K562 (cell line): Measurements from ENCODE around the gene SRF. TPM values are rescaled to one million over a fixed set of nuclear protein-coding genes. Genes with fewer than 3 reads are reported as not detected.
A peak's percentile ranks its signal among the peaks of the same experiment; 100 is the strongest.

Source experiments
- ATAC-seq: fragments of 200-7000 bp; cut with Tn5 transposase; 3 replicates; pipeline ENCODE4 v1.9.1; 2020; ENCODE audit warnings: moderate library complexity
- BruUV-seq: library from RNA; stranded (reverse); fragments of 400-500 nt; replicated peaks from 2 replicates; lab custom pipeline; 2021; lab: Mats Ljungman, UMichigan
- CTCF ChIA-PET: fragments of 300-600 bp; formaldehyde crosslinking; extraction: SDS; loops from one replicate; lab custom pipeline; 2021; ENCODE audit warnings: low intra/inter-chr PET ratio; lab: Yijun Ruan, JAX
- POLR2A ChIA-PET: fragments of 300-600, 350-650 bp; sonication (Branson Sonifier 250); formaldehyde crosslinking; extraction: SDS; loops from one replicate; lab custom pipeline; 2021; ENCODE audit warnings: antibody characterized with exemption, inconsistent platforms; lab: Yijun Ruan, JAX
- DNase-seq, 4 experiments: peaks; one replicate each; pipeline versions ENCODE4 v3.0.0 to v3.0.0-alpha.2; 2011 to 2018; ENCODE audit warnings: low spot score in 3 of 4, mixed read lengths in 3 of 4; ENCODE audit errors: extremely low read depth in 1 of 4
- FAIRE-seq: peaks from 2 replicates; lab custom pipeline; 2011; peaks lifted over from hg19 to GRCh38; lab: Jason Lieb, UNC
- H2AFZ ChIP-seq: 2 replicates; pipeline ENCODE4 v1.6.0; 2011; ENCODE audit warnings: low read depth, low read length, control low read depth, inconsistent platforms
- H3K27ac ChIP-seq: fragments of 200-600 bp; 3 replicates; pipeline ENCODE4 v1.8.0; 2011; ENCODE audit warnings: low read depth, mild to moderate bottlenecking, control low read depth, inconsistent platforms, low read length, moderate library complexity, mixed read lengths; ENCODE audit errors: extremely low read depth
- H3K27me3 ChIP-seq, 2 experiments: fragments of 300-600 bp in 1 of 2; 2 replicates in 1 of 2; 3 replicates in 1 of 2; pipeline versions ENCODE4 v1.6.0 to v1.8.0; 2011; ENCODE audit warnings: inconsistent platforms in 2 of 2, low read length in 2 of 2, mild to moderate bottlenecking in 1 of 2, mixed read lengths in 1 of 2, moderate library complexity in 1 of 2; ENCODE audit not compliant: control insufficient read depth in 2 of 2, insufficient read depth in 2 of 2
- H3K36me3 ChIP-seq: fragments of 300-600 bp; 3 replicates; pipeline ENCODE4 v1.8.0; 2011; ENCODE audit warnings: mild to moderate bottlenecking, low read length, inconsistent platforms; ENCODE audit not compliant: control insufficient read depth, insufficient read depth
- H3K4me1 ChIP-seq, 2 experiments: fragments of 200-600 bp in 1 of 2; replicated peaks in 1 of 2; 2 replicates in 1 of 2; 3 replicates in 1 of 2; pipeline versions ENCODE4 v1.5.1 to v1.8.0; 2011; ENCODE audit warnings: inconsistent platforms in 2 of 2, low read length in 2 of 2, mild to moderate bottlenecking in 1 of 2, mixed read lengths in 1 of 2, moderate library complexity in 1 of 2; ENCODE audit not compliant: control insufficient read depth in 2 of 2, insufficient read depth in 2 of 2
- H3K4me2 ChIP-seq: 2 replicates; pipeline ENCODE4 v1.6.1; 2011; ENCODE audit warnings: low read length, control low read depth, inconsistent platforms, mixed read lengths; ENCODE audit not compliant: insufficient read depth
- H3K4me3 ChIP-seq: fragments of 200-600 bp; sonication (generic), shearing (Covaris generic); 2 replicates; pipeline ENCODE4 v1.5.1; 2016; ENCODE audit warnings: control low read depth, inconsistent platforms
- H3K79me2 ChIP-seq: fragments of 200-600 bp; 3 replicates; pipeline ENCODE4 v1.8.0; 2011; ENCODE audit warnings: low read length, inconsistent platforms; ENCODE audit not compliant: control insufficient read depth, insufficient read depth
- H3K9ac ChIP-seq, 2 experiments: 2 replicates each; pipeline versions ENCODE4 v1.6.0 to v1.6.1; 2011; ENCODE audit warnings: low read depth in 2 of 2, low read length in 2 of 2, control low read depth in 1 of 2, inconsistent platforms in 1 of 2, mild to moderate bottlenecking in 1 of 2, mixed read lengths in 1 of 2; ENCODE audit not compliant: insufficient read depth in 1 of 2
- H3K9me1 ChIP-seq: one replicate; pipeline ENCODE4 v1.6.0; 2011; ENCODE audit warnings: inconsistent platforms, mild to moderate bottlenecking, low read length, moderate library complexity; ENCODE audit not compliant: control insufficient read depth, insufficient read depth
- H3K9me3 ChIP-seq: replicated peaks from 2 replicates; pipeline ENCODE4 v1.5.1; 2011; ENCODE audit warnings: low read depth, low read length, inconsistent platforms; ENCODE audit not compliant: control insufficient read depth, insufficient read depth
- H4K20me1 ChIP-seq: replicated peaks from 2 replicates; pipeline ENCODE4 v1.6.1; 2011; ENCODE audit warnings: low read length, inconsistent platforms, mixed read lengths; ENCODE audit not compliant: control insufficient read depth, insufficient read depth
- GABPB2 ChIP-seq: fragments of 250-450 bp; sonication (Bioruptor Pico); conservative IDR thresholded peaks from 2 replicates; pipeline ENCODE4 v1.5.1; 2021; ENCODE audit warnings: mild to moderate bottlenecking
- KAT7 ChIP-seq: sonication (generic); formaldehyde crosslinking; IDR thresholded peaks from 2 replicates; pipeline ENCODE4 v1.8.0; 2022; ENCODE audit warnings: missing genetic modification reagents, mild to moderate bottlenecking, borderline replicate concordance
- POLR2G ChIP-seq: fragments of 200-400 bp; formaldehyde crosslinking; IDR thresholded peaks from 2 replicates; pipeline ENCODE4 v1.6.1; 2017; ENCODE audit warnings: low read depth, mild to moderate bottlenecking, antibody characterized with exemption, low read length, moderate library complexity
- RBFOX2 ChIP-seq: fragments of 200-400 bp; formaldehyde crosslinking; IDR thresholded peaks from 2 replicates; pipeline ENCODE4 v1.6.1; 2017; ENCODE audit warnings: low read depth, mild to moderate bottlenecking, low read length, moderate library complexity
- TCF7L2 ChIP-seq: fragments of 150-350 bp; IDR thresholded peaks from 2 replicates; pipeline ENCODE4 v1.6.1; 2016; ENCODE audit warnings: low read depth, mild to moderate bottlenecking, low read length, moderate library complexity
- TCFL5 ChIP-seq: fragments of 250-450 bp; sonication (Bioruptor Pico); conservative IDR thresholded peaks from 2 replicates; pipeline ENCODE4 v1.6.1; 2021; ENCODE audit warnings: mild to moderate bottlenecking, moderate library complexity, matching md5 sums
- ZNF318 ChIP-seq, 2 experiments: fragments of 450-650 bp; IDR thresholded peaks; 2 replicates each; pipeline ENCODE4 v1.6.1; 2016; ENCODE audit warnings: mild to moderate bottlenecking in 2 of 2, borderline replicate concordance in 1 of 2, low read depth in 1 of 2, moderate library complexity in 1 of 2
- WGBS: fragments of 100-300 bp; shearing (Covaris generic); methylation state at CpG from one replicate; pipeline ENCODE4 v1.1.6; 2016; ENCODE audit warnings: low coverage, mixed read lengths; ENCODE audit not compliant: insufficient coverage; ENCODE audit errors: missing lambda C conversion rate; 5-methylcytosine and 5-hydroxymethylcytosine counted together
- in situ Hi-C: fragments of 300-500 bp; cut with MboI; formaldehyde crosslinking; loops from 4 replicates; pipeline ENCODE4 v1.15.0; 2018; ENCODE audit warnings: inconsistent platforms, mixed read lengths
- intact Hi-C: fragments of 100-400 bp; cut with micrococcal nuclease; formaldehyde crosslinking; loops from 2 replicates; pipeline ENCODE4 v1.14.2; 2022
- polyA plus RNA-seq, 8 experiments: library from polyadenylated mRNA; depleted of rRNA in 4 of 8; stranded (reverse) in 5 of 8; unstranded in 3 of 8; fragments of >200 nt; fragmentation: Nextera tagmentation in 2 of 8; fragmentation: Illumina TruSeq in 1 of 8; extraction: Ambion mirVana in 2 of 8; extraction: Trizol in 1 of 8; gene quantifications; 2 replicates each; pipeline versions ENCODE4 v1.2.1 to v1.2.3, GENCODE V29; 2011 to 2014; ENCODE audit warnings: inconsistent platforms in 1 of 8, missing spikeins in 1 of 8
- total RNA-seq, 7 experiments: library from RNA; depleted of rRNA in 6 of 7; stranded (reverse); fragments of >200 nt in 6 of 7; fragmentation: Illumina TruSeq in 2 of 7; extraction: Trizol in 2 of 7; gene quantifications; 2 replicates each; pipeline versions ENCODE4 v1.2.1 to v1.2.3, GENCODE V29; 2011 to 2021; ENCODE audit warnings: low replicate concordance in 1 of 7

SRF gene
- total and polyA plus RNA-seq, 9 of the 15 experiments (the other 6 are each of a cell fraction or from before 2014, with no cell fraction given), result 2.5 to 37.0 (median 24.6) TPM

DNA sequence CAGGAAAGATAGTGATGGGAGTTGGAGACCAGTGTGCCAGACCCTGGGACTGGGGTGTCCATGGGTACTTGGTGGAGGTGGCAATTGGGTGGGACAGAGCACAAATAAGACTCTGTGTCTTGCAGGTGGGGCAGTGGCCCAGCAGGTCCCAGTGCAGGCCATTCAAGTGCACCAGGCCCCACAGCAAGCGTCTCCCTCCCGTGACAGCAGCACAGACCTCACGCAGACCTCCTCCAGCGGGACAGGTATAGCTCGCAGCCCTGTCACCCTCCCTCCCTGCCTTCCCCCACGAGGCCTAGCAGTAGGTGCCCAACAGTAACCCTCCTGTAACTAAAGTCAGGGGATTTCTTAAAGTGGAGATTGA is 5.3 kb downstream of the SRF start:
- TF ChIP-seq POLR2G (0 out of 2 replicates have a peak, but pooled peaks have one; percentile 20), TCF7L2 (no peak), GABPB2 (no peak), RBFOX2 (peak; percentile 45; the same call in 1 of the 2 replicates)
- Histone ChIP-seq H3K4me2 (no peak overlapping the region), H3K4me3 (no peak overlapping the region), H3K27me3 (no peaks in the 10 kb centered on the region), H4K20me1 (peaks cover 32% of the 10 kb centered on the region), H3K79me2 (peaks cover 40% of the 10 kb centered on the region), H2AFZ (no peak overlapping the region), H3K9me1 (peaks cover 6% of the 10 kb centered on the region), H3K9ac (peak overlapping the region in 1 of 2 experiments; percentile 47; a peak in 2 of 4 replicates), H3K36me3 (peaks cover 65% of the 10 kb centered on the region), H3K4me1 (peaks cover 42 to 55% of the 10 kb centered on the region in 2 experiments), H3K9me3 (no peaks in the 10 kb centered on the region), H3K27ac (no peak overlapping the region)
- in situ Hi-C loops, result no loop called here
- intact Hi-C loops, result no loop called here
- no peak for ATAC-seq
- no peak for DNase-seq
- ChIA-PET POLR2A (interaction anchor here (0.6 kb wide), 1 partner anchor 334 kb away, joined by 4 read pairs; the partner anchor contains the start of gene LRRC73), CTCF (no interaction called here)
- no TSS peak for BruUV-seq
- WGBS, result 93% methylated on average over 6 of the region's 6 CpGs
- no peak for FAIRE-seq

DNA sequence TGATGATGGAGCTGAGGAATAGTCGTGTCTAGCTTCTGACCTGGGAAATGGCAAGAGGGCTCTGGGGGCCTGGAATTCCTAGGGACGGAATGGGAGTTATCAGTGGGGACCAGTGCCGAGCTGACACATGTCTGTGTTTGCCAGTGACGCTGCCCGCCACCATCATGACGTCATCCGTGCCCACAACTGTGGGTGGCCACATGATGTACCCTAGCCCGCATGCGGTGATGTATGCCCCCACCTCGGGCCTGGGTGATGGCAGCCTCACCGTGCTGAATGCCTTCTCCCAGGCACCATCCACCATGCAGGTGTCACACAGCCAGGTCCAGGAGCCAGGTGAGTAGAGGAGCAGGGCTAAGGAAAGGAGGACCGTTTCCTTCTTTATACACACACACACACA is 7.1 kb downstream of the SRF start:
- FAIRE-seq, result no peak
- no peak overlapping the region for H3K9ac ChIP-seq
- peaks cover 39% of the 10 kb centered on the region for H3K79me2 ChIP-seq
- DNase-seq, result no peak
- H3K4me1 ChIP-seq, result peaks cover 45 to 57% of the 10 kb centered on the region in 2 experiments
- POLR2A ChIA-PET, result interaction anchor here (0.7 to 1.5 kb wide), 2 partner anchors 10 to 35 kb away, joined by 3 read pairs; no protein-coding TSS in a partner anchor
- H3K27ac ChIP-seq, result no peak overlapping the region
- peaks cover 21% of the 10 kb centered on the region for H4K20me1 ChIP-seq
- peaks cover 66% of the 10 kb centered on the region for H3K36me3 ChIP-seq
- 94% methylated on average over 11 of the region's 12 CpGs for WGBS
- no TSS peak for BruUV-seq
- no peak for ATAC-seq
- H2AFZ ChIP-seq, result no peak overlapping the region
- CTCF ChIA-PET, result no interaction called here
- intact Hi-C loops, result no loop called here
- no peak overlapping the region for H3K4me2 ChIP-seq
- H3K9me1 ChIP-seq, result peaks cover 6% of the 10 kb centered on the region
- H3K4me3 ChIP-seq, result no peak overlapping the region
- H3K27me3 ChIP-seq, result no peaks in the 10 kb centered on the region
- in situ Hi-C loops, result no loop called here
- H3K9me3 ChIP-seq, result no peaks in the 10 kb centered on the region
- TF ChIP-seq ZNF318 (IDR thresholded peaks at IDR 0.05; ENCODE audit: borderline replicate concordance in 1 of 2, low read depth in 1 of 2) (no peak), KAT7 (CRISPR knock-in tag) (no peak), TCFL5 (CRISPR knock-in tag) (no peak), POLR2G (peak; percentile 56; the same call in 1 of the 2 replicates), RBFOX2 (peak; percentile 60)
